Stimulated activated CD8-positive, alpha-beta memory T cell treated with anti-CD3 and anti-CD28 coated beads, Interleukin-2, amount 100 ng/mL, for 1 hour (primary cell): ENCODE results near the gene ZNF175.
A peak's percentile ranks its signal among the peaks of the same experiment; 100 is the strongest.

Source experiments
- DNase-seq, 2 donors: peaks; one replicate each; pipeline ENCODE4 v3.0.0-alpha.2; 2020; ENCODE audit warnings: low read depth in 2 of 2

ZNF175 gene

GRCh38 chr19:51570962-51571575, at the start of gene ZNF175:
TSS of gene ZNF175 (plus strand) at chr19:51571283. CDS start at chr19:51573330, 2,047 bp downstream.
- peak; percentile 68 to 70 for DNase-seq

GRCh38 chr19:51521357-51521756, 49.7 kb upstream of the ZNF175 start:
- no peak for DNase-seq

- no peak for DNase-seq
These were observed 49.3 kb upstream of the ZNF175 start for GRCh38 chr19:51521781-51522180.

GRCh38 chr19:51524666-51525264, 46.3 kb upstream of the ZNF175 start:
- DNase-seq, result no peak

- no peak for DNase-seq
These were observed 45.4 kb upstream of the ZNF175 start for GRCh38 chr19:51525651-51526050.

GRCh38 chr19:51529301-51529700, 41.8 kb upstream of the ZNF175 start:
- DNase-seq, result no peak

GRCh38 chr19:51530616-51531015, 40.5 kb upstream of the ZNF175 start:
- no peak for DNase-seq

GRCh38 chr19:51531349-51532315, 39.5 kb upstream of the ZNF175 start, which contains the start of gene SIGLEC6:
TSS of gene SIGLEC6 (minus strand) at chr19:51531670. CDS start at chr19:51531648, 22 bp downstream.
- DNase-seq, result no peak

- DNase-seq, result no peak
These were observed 35.5 kb upstream of the ZNF175 start for GRCh38 chr19:51535535-51535934.

GRCh38 chr19:51539821-51540366, 31.2 kb upstream of the ZNF175 start:
- DNase-seq, result no peak

- no peak for DNase-seq
These were observed 29.4 kb upstream of the ZNF175 start for GRCh38 chr19:51541458-51542357.

- DNase-seq, result no peak
These were observed 28.4 kb upstream of the ZNF175 start for GRCh38 chr19:51542699-51543098.

- DNase-seq, result no peak
These were observed 27.0 kb upstream of the ZNF175 start for GRCh38 chr19:51544038-51544437.

- DNase-seq, result no peak
These were observed 24.9 kb upstream of the ZNF175 start for GRCh38 chr19:51546107-51546649.

- DNase-seq, result no peak
These were observed 24.3 kb upstream of the ZNF175 start for GRCh38 chr19:51546650-51547396.

GRCh38 chr19:51547397-51548212, 23.5 kb upstream of the ZNF175 start:
- DNase-seq, result no peak

- DNase-seq, result no peak
These were observed 22.9 kb upstream of the ZNF175 start for GRCh38 chr19:51548213-51548651.

GRCh38 chr19:51548891-51549305, 22.2 kb upstream of the ZNF175 start:
- DNase-seq, result no peak
